ENCODE results near the gene CLIC3. TPM values are rescaled to one million over a fixed set of nuclear protein-coding genes. Genes with fewer than 3 reads are reported as not detected.

Gene CLIC3, protein sequence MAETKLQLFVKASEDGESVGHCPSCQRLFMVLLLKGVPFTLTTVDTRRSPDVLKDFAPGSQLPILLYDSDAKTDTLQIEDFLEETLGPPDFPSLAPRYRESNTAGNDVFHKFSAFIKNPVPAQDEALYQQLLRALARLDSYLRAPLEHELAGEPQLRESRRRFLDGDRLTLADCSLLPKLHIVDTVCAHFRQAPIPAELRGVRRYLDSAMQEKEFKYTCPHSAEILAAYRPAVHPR
- total RNA-seq = not detected in 2 replicates

DNA sequence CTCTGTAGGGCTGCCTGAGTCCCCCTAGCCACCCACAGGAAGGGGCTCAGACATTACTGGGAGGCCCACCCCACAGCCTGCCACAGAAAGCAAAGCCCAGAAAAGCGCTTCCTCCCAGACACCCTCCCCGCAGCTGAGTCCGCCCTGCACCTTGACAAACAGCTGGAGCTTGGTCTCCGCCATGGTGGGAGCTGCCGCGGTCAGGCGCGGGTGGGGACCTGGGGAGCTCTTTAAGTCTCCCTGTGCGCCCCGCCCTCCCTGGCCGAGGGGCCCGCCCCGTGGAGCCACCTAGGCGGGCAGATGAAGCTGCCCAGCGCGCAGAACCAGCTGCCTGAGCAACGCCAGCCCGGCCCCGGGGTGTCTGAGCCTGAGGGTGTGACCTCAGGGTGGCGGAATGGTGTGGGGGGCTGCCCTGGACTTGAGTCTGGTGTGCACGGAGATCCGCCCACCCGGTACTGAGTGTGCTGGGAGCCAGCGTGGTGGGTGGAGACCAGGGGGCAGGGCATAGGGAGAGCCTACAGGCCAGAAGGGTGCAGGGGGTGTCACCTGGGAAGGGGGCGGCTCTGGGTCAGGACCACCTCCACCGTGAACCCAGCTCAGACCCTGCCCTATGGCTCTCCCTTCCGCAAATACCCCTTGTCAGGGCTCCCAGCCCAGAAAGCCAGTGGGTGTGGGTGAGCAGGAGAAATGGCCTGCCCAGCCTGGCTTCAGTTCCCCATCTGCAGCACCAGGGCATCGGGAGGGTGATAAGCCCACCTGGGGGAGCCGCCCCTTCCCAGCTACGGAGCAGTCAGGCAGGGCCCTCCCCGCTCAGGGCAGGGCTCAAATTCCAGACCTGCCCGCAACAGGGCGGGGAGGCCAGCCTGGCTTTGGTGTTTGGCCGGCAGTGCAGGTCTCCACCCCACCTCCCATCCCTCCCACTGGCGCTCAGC is at the start of gene CLIC3:
Gene CLIC3, minus strand, starts transcription at position 208 of the 932 bp plus-strand sequence. Its CDS starts 25 bp downstream, at position 183.

GRCh38 chr9:137031904-137032640 is 35.7 kb upstream of the CLIC3 start, which contains the start of gene FUT7:
Gene FUT7 (minus strand): TSS chr9:137032088. CDS start chr9:137031991, 97 bp downstream.

GRCh38 chr9:137027369-137028262 is 31.2 kb upstream of the CLIC3 start, which contains the start of gene ABCA2:
Gene ABCA2 (minus strand): TSS chr9:137028237. CDS start chr9:137028140, 97 bp downstream.

DNA sequence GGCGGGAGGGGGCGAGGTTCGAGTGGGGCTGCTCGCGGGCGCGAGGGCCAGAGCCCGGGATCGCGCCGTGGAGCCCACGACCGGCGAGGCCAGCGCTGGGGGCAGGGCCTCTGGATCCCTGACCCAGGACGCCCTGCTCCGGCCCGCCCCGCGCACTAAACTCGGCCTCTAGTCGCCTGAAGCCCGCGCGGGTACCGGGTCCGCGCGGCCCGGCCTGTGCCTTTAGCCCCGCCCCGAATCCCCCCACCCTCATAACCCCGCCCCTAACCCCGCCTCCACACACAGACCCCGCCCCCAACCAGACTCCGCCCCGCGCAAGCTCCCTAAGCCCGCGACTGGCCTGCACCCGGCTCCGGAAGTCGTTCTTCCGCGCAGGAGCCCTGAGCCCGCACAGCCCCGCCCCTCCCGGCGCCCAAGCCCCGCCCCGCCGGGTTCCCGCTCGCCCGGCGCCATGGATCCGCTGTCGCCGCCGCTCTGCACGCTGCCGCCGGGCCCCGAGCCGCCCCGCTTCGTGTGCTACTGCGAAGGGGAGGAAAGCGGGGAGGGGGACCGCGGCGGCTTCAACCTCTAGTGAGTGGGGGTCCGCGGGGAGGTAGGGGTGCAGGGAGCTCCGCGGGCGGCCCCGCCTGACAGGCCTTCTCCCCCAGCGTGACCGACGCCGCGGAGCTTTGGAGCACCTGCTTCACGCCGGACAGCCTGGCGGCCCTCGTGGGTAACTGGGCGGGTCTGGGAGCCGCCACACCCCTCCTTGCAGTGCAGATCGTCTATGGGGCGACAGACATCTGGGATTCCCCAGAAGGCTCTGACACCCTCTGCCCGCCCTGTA is 4.2 kb downstream of the CLIC3 start, which contains the start of gene PAXX:
Gene PAXX, plus strand, starts transcription at position 430 of the 826 bp plus-strand sequence. Its CDS starts 22 bp downstream, at position 452.

GRCh38 chr9:136982232-136983051 is 13.9 kb downstream of the CLIC3 start, which contains the start of gene LCNL1:
Gene LCNL1 (plus strand): TSS chr9:136982993. CDS start chr9:136983587, 594 bp downstream.

DNA sequence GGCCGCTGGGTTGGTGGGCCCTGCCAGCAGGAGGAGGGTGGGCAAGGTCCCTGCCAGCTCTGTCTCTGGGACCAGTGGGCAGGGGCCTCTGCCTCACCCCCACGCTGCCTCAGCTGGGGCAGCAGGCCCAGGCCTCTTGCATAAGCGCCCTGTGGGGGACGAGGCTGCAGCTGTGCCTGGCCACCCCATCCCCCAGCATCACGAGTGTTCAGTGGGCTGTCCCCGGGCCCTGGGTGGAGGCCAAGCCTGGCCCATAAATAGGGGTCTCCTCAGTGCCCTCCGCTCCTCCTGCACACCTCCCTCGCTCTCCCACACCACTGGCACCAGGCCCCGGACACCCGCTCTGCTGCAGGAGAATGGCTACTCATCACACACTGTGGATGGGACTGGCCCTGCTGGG is 19.1 kb downstream of the CLIC3 start, which contains the start of gene PTGDS:
Gene PTGDS, plus strand, starts transcription at position 282 of the 400 bp plus-strand sequence. Its CDS starts 75 bp downstream, at position 357.

DNA sequence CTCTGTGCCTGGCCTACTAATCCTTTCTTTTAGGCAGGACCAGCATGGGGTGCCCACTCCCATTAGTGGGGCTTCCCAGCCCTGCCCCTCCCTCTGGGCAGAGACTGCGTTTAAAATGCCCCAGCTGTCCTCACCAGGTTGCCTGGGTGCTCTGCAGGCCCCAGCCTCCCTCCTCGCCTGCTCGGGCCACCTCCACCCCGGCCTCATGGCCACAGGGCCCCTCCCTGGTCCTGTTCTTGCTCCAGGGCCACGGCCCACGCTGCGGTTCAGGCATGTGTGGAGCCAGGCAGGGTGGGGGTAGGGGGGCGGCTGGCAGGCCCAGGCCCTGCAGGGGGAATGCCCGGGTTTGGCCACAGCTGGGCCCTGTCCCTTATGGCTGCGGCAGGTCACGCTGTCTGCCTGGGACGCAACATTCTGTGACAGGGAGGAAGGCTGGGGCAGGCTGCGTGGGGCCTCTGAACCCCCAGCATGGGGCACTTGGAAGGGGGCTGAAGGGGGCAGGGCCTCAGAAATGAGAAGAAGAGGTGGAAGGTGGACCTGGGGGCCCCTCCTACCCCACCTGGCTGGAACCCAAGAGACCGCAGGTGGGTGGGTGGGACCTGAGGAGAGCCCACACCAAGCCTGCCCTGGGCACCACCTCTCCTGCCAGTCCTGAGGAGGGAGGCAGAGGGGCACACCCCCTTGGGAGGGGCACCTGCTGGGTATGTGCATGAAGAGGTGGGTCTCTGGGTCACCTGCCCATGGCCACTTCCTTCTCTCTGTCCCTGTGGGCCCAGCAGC is 44.6 kb downstream of the CLIC3 start, which contains the start of gene LCN12:
Gene LCN12, plus strand, starts transcription at position 733 of the 780 bp plus-strand sequence. CDS start 55 bp downstream, outside the sequence.

Other genes with a start within 250 kb of the CLIC3 start
- not detected in 2 replicates for gene LCN6, start 248.0 kb downstream of the CLIC3 start, total RNA-seq
- gene LCN8, start 238.3 kb downstream of the CLIC3 start, total RNA-seq = not detected in 2 replicates
- gene LCN15, start 232.1 kb downstream of the CLIC3 start, total RNA-seq = not detected in 2 replicates
- 50.7 and 53.7 TPM in 2 replicates for gene TMEM141, start 205.2 kb downstream of the CLIC3 start, total RNA-seq
- 0.81 and 1.1 TPM in 2 replicates for gene CCDC183, start 200.2 kb downstream of the CLIC3 start, total RNA-seq
- 66.5 and 73.3 TPM in 2 replicates for gene RABL6, start 188.6 kb downstream of the CLIC3 start, total RNA-seq
- gene AJM1, start 154.1 kb downstream of the CLIC3 start, total RNA-seq = 0.65 and 1.4 TPM in 2 replicates
- gene PHPT1, start 147.2 kb downstream of the CLIC3 start, total RNA-seq = 211 and 268 TPM in 2 replicates
- gene MAMDC4, start 144.2 kb downstream of the CLIC3 start, total RNA-seq = 0.97 and 6.2 TPM in 2 replicates
- gene EDF1, start 130.3 kb downstream of the CLIC3 start, total RNA-seq = 350 and 489 TPM in 2 replicates
- 20.9 and 35.2 TPM in 2 replicates for gene TRAF2, start 110.1 kb downstream of the CLIC3 start, total RNA-seq
- 151 and 202 TPM in 2 replicates for gene FBXW5, start 51.8 kb downstream of the CLIC3 start, total RNA-seq
- gene C8G, start 51.3 kb downstream of the CLIC3 start, total RNA-seq = 1.2 TPM in 1 of 2 replicates, not detected in the other
- 0.19 TPM in 1 of 2 replicates, not detected in the other for gene LCN12, start 44.3 kb downstream of the CLIC3 start, total RNA-seq
- gene PTGDS, start 19.1 kb downstream of the CLIC3 start, total RNA-seq = 0.38 TPM in 1 of 2 replicates, not detected in the other
- gene LCNL1, start 13.6 kb downstream of the CLIC3 start, total RNA-seq = 0.06 TPM in 1 of 2 replicates, not detected in the other
- 7.7 and 10.7 TPM in 2 replicates for gene PAXX, start 4.1 kb downstream of the CLIC3 start, total RNA-seq
- gene ABCA2, start 31.7 kb upstream of the CLIC3 start, total RNA-seq = 5.0 and 29.3 TPM in 2 replicates
- gene FUT7, start 35.5 kb upstream of the CLIC3 start, total RNA-seq = not detected in 2 replicates
- gene NPDC1, start 49.6 kb upstream of the CLIC3 start, total RNA-seq = 29.6 and 30.9 TPM in 2 replicates
- gene ENTPD2, start 57.5 kb upstream of the CLIC3 start, total RNA-seq = under 0.01 TPM in 1 of 2 replicates, not detected in the other
- gene SAPCD2, start 74.0 kb upstream of the CLIC3 start, total RNA-seq = 8.8 and 13.6 TPM in 2 replicates
- 12.1 and 23.3 TPM in 2 replicates for gene UAP1L1, start 80.9 kb upstream of the CLIC3 start, total RNA-seq
- 58.6 and 66.0 TPM in 2 replicates for gene MAN1B1, start 90.4 kb upstream of the CLIC3 start, total RNA-seq
- gene DPP7, start 118.2 kb upstream of the CLIC3 start, total RNA-seq = 77.9 and 85.8 TPM in 2 replicates
- gene GRIN1, start 142.6 kb upstream of the CLIC3 start, total RNA-seq = under 0.01 and 0.06 TPM in 2 replicates
- gene LRRC26, start 173.5 kb upstream of the CLIC3 start, total RNA-seq = not detected in 2 replicates
- gene TMEM210, start 175.5 kb upstream of the CLIC3 start, total RNA-seq = not detected in 2 replicates
- gene ANAPC2, start 192.0 kb upstream of the CLIC3 start, total RNA-seq = 21.0 and 37.3 TPM in 2 replicates
- 96.5 and 111 TPM in 2 replicates for gene SSNA1, start 192.1 kb upstream of the CLIC3 start, total RNA-seq
- 3.2 and 3.4 TPM in 2 replicates for gene TPRN, start 204.2 kb upstream of the CLIC3 start, total RNA-seq
- gene TMEM203, start 209.1 kb upstream of the CLIC3 start, total RNA-seq = 17.2 and 23.9 TPM in 2 replicates
- gene NDOR1, start 209.1 kb upstream of the CLIC3 start, total RNA-seq = 2.3 and 3.3 TPM in 2 replicates
- 0.16 and 0.31 TPM in 2 replicates for gene RNF208, start 225.7 kb upstream of the CLIC3 start, total RNA-seq
- 0.16 TPM in 1 of 2 replicates, not detected in the other for gene CYSRT1, start 228.6 kb upstream of the CLIC3 start, total RNA-seq
- gene RNF224, start 230.9 kb upstream of the CLIC3 start, total RNA-seq = not detected in 2 replicates
- gene SLC34A3, start 234.3 kb upstream of the CLIC3 start, total RNA-seq = not detected in 2 replicates
- gene TUBB4B, start 244.7 kb upstream of the CLIC3 start, total RNA-seq = 196 and 202 TPM in 2 replicates